Measurements from ENCODE around the gene OGDH.

- TF ChIP-seq CTCF (IDR thresholded peaks at IDR 0.05 in 2 of 3, conservative IDR thresholded peaks at IDR 0.05 in 1 of 3; ENCODE audit: borderline replicate concordance in 1 of 3, insufficient read depth in 1 of 3, low read depth in 2 of 3, low read length in 2 of 3) (no peak), EZH2 (IDR thresholded peaks at IDR 0.05) (no peak), FOSL1 (IDR thresholded peaks at IDR 0.05; ENCODE audit: low read depth) (no peak), ZBTB33 (IDR thresholded peaks at IDR 0.05; ENCODE audit: extremely low read depth, insufficient replicate concordance, low read length) (no peak), RAD21 (IDR thresholded peaks at IDR 0.05; ENCODE audit: low read depth) (no peak), MAX (IDR thresholded peaks at IDR 0.05) (no peak), ATF3 (IDR thresholded peaks at IDR 0.05) (no peak), POLR2A (IDR thresholded peaks at IDR 0.05; ENCODE audit: borderline replicate concordance, extremely low read depth, insufficient read depth, insufficient read length) (no peak), SIN3A (IDR thresholded peaks at IDR 0.05; ENCODE audit: low read depth) (no peak), REST (IDR thresholded peaks at IDR 0.05; ENCODE audit: low read depth) (no peak), YY1 (IDR thresholded peaks at IDR 0.05; ENCODE audit: extremely low read depth, insufficient replicate concordance, low read depth, low read length) (no peak), ZNF274 (IDR thresholded peaks at IDR 0.05; ENCODE audit: low read depth, low read length) (no peak)
Measured at GRCh38 chr7:44647981-44648714, 41.7 kb downstream of the OGDH start.

Data from HCT116 (cell line).